NCI-H2081 (cell line): ENCODE results near the gene ANKRD35.
"Not testable (repeated sequence)": the region's sequence is repeated elsewhere in the genome, so short reads cannot be mapped to it uniquely, and the experiment has no call there.

ENCODE experiments used
- DNase-seq, 2 experiments: peaks; one replicate each; lab custom pipeline; 2025; lab: John Stamatoyannopoulos, UW

ANKRD35 gene

DNA sequence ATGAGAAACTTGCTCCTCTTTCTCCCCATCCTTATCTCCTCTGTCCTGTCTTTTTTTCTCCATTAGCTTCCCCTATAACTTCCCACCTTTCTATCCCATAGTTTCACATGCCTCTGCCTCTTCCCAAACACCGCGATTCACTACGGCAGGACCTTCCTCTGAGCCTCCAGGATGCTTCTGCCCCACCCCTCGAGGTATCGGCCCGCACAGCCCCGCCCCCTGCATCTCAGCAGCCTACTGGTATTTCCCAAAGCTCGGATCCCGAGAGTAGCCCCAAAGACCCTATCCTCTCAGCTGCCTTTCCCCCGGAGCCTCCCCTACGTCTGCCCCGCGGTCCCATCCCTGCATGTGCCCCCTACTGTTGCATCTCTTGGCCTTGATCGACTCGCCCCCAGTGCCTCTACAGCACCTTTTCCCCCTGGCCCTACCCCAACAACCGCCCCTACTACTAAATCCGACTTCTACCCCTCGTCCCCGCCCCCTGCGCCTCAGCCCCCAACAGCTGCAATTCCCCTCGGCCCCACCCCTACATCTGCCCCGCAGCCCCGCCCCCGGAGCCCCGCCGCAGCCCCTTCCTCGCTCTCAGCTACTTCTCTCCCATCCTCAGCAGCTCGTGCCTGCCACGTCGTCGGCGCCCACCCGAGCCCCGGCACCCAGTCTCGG, 27.3 kb downstream of the ANKRD35 start:
- peak in 1 of 2 experiments; percentile 57 for DNase-seq

DNA sequence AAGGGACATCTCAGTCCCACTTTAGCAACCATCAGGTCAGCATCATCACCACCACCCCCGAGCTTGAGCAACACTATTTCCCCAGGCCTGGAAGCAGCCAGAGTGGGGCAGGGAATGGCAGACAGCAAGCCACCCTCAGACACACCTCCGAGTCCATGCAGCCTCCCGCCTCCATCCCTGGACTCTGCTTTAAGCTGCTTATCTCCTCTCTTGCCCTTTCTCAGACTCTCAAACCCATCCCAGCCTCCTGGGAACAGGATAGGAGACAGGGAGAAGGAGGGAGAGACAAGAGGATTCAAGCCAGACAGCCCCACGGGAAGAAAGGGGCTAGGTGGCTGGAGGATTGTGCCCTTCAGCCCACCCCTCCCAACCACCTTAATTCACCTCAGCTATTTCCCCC, 28.5 kb downstream of the ANKRD35 start:
- no peak for DNase-seq

DNA sequence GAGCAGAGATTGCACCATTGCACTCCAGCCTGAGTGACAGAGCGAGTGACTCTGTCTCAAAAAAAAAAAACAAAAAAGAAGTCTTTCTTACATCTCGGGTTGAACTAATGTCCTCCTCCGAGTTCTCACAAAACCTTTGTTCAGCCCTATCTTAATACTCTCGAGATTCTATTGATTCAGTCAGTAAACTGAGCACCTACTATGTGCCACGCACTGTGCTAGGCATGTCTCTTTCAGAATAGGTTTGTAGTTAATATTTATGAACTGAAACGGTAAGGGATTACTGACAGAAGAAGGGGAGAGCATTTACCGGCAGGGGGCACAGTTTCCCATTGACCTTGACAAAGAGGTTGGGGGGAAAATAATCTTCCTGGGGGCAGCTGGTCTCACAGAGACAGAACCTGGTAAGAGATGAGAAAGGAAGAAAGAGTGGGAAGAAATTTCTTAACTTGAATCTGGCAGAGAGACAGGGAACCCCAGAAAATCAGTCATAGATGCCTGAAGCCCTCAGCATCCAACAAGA, 30.2 kb downstream of the ANKRD35 start:
- no peak for DNase-seq

DNA sequence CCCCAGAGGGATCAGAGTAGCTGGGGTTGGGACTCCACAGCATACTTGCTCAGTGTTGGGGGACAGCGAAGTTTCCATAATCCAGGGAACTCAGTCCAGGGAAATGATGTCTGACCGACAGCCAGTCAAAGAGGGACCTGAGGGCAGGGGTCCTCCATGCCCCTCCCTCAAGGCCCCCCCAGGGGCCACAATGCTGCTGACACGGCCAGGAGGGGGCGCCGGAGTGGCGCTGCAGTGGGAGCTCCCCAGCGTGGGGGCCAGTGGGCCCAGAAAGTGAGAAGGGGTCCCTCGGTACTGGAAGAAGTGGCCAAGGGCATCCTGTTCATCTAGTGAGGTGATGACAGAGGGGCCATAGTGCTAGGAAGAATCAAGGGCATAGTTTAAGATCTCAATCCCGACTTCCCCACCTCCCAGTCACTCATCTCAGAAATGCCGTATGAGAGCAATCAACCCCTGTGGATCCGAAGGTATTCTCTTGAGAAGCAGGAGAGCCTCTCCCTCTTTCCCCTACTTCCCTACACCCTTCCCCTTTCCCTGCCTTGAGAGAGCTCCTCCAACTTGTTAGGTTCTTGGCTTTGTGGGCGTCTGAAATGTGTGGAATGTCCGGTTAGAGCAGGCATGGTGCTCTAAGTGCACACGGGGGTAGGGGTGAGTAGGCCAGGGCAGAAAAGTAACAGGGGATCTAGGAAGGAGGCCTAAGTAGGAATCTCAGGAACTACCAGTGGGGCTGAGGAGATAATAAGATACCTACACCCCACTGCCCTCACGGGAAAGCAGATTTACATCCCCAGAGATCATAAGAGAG, 36.1 kb downstream of the ANKRD35 start:
- no peak for DNase-seq

DNA sequence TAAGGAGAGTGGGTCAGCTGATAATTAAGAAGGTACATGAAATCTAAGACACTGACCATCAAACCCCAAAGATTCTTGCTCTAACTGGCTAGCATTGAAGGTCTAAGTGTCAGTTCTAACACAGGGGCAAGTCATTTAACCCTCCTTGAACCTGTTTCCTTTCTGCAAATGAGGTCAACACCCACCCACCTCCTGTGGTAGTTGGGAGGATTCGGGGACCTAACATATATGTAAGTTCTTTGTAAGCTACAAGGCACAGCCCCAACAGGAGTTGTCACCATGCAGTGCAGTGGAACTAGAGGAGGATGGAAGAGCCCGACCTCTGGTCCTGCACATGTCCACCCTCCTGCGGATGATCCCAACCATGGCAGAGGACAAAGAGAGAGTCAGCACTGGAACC, 37.8 kb downstream of the ANKRD35 start:
- DNase-seq, result no peak

DNA sequence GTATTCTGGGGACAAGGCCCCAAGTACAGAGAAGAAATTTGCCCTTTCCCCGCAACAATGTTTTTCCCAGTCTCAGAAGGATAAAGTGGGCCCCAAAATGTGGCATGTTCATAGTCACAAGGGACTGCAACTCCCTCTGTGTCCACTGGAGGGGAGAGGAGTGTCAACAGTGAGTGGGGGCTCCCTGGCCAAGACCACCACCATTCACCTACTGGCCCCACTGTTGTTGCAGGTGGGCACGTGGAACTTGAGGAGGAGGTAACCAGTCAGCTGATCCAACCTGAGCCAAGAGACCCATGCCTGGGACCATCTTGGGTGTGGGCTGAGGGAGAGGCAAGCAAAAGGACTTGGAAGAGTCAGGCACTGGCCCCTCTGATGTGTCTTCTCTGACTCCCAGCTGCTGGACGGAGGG, 39.5 kb downstream of the ANKRD35 start:
- peak; percentile 32 to 58 for DNase-seq

DNA sequence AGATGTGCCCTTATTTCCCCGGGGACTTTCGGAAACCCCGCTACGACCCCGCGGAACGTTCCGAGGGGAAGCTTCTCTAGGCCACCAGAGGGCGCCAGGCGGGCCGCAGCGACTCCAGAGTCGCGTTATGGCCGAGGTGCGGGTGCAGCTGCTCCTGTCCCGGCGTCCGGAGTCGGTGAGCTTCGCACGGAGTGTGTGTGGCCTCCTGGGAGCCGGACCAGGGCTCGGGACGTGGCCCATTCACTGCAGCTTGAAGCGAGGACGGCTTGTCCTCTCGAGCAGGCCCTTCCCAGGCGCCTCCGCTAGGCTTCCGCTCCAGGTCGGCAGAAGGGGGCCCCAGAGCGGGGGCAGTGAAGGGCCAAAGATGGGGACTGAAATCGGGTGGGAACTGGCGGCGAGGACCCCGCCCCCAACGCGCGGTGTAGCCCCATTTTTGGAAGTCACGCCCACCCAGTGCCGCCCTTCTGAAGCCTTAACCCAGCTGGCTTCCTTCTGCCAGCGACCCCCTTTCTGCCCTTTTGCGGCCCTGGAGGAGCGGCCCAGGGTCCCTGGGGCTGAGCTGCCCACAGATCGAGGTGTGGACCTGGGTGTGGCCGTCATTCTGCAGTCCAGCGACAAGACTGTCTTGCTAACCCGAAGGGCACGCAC, 40.0 kb downstream of the ANKRD35 start, which contains the start of gene NUDT17:
Gene NUDT17, plus strand, starts transcription at position 117 of the 648 bp plus-strand sequence. Its CDS starts 11 bp downstream, at position 128.
- DNase-seq, result peak; percentile 86 to 87

DNA sequence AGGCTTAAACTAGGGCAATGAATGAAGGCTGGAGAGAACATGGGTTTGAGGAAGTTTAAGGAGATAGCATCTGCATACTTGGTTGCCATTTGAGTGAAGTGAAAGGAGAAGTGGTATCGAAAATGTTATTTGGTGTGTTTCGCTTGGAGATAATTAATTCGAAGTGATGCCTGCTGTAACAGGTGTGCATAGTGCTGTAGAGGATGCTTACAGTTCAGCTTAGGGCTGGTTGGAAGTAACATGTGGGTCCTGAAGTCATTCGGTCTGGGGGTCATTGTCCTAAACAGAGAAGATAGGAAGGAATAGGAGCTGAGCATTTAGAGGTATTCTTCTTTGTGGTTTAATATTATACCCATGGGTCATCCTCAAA, 40.5 kb downstream of the ANKRD35 start:
- DNase-seq, result peak in 1 of 2 experiments; percentile 66

DNA sequence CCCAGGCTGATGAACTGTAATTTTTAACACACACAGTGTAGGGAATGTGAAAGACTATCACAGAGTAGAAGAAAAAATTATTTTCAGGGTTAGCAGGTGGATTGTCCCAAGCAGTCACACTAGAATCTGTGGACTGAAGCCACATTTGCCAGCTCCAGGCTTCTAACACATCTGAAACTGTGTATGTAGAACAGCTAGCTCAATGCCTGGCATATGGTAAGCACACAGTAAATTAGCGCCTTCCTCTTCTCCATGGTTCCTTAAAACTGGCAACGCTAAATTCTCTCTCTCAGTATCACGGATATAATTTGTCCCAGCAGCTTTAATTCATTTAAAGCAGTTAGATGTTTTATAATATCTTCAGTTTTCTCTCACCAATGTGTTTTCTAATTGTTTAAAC, 42.6 kb downstream of the ANKRD35 start:
- DNase-seq, result no peak

DNA sequence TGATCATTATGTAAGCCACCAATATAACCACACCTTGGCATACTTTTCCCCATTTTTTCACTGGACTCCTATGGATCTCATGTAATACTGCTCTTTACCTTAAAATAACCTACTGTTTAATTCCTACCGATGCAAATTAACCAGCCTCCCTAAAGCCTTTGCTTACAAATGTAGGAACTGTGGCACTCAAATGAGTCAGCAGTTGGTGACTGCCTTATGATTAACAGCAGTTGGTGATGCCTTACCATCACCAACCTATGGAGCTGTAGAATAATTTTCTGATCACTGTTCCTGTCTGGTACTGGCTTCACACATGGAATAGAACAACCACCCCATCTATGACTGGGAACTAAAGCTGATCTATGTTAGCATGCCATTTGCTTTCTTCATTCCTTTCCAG, 48.0 kb downstream of the ANKRD35 start:
- DNase-seq, result no peak

DNA sequence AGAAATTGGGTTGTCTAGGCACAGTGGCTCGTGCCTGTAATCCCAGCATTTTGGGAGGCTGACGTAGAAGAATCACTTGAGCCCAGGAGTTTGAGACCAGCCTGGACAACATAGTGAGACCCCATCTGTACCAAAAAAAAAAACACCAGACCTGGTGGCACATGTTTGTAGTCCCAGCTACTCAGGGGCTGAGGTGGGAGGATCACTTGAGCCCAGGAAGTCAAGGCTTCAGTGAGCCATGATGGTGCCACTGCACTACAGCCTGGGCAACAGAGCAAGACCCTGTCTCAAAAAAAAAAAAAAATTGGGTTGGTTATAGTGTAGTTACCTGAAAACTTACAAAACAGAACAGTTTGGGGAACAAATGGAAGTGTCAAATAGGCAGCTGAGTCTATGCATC, 54.9 kb downstream of the ANKRD35 start:
- not testable (repeated sequence) for DNase-seq

DNA sequence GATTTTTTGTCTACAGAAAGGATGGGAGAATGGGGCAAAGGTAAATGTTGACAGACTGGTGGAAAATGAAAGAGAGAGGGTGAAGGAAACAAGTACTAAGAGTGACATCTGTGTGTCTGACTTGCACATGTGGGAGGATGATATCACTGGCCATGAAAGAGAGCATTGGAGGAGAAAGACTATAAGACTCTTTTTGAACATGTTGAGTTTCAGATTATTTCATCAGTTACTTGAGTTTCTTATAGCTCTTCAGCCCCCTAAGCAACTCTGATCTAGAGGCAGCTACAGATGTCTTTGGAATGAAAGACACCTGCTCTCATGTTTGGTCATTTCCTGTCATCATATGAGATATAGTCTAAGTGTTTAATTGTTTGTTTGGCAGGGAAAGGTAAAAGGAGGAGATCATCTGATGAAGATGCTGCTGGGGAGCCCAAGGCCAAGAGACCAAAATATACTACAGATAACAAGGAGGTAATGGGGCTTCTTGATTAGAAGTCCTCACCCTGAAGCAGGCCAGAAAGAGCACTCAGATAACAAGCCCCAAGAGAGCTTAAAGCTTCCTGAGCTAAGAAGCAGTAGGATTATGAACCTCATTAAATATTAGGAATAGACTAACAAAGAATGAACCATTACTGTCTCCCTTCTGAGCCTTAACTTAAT, 57.2 kb downstream of the ANKRD35 start:
- DNase-seq, result no peak

DNA sequence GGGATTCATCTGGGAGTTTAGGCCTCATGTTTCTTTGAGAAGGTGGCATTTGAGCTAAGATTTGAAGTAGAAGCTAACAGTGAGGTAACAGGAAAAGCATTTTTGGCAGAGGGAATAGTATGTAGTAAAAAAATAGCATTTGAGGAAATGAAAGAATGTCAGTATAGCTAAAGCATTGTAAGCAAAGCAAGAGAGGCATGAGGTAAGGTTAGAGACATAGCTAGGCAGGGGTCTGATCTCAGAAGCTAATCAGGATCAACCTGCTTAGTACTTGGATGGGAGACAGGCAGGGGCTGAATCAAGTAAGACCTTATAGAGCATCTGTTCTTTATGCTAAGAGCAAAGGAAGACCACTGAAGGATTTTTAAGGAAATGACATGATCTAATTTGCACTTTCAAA, 57.7 kb downstream of the ANKRD35 start:
- no peak for DNase-seq

DNA sequence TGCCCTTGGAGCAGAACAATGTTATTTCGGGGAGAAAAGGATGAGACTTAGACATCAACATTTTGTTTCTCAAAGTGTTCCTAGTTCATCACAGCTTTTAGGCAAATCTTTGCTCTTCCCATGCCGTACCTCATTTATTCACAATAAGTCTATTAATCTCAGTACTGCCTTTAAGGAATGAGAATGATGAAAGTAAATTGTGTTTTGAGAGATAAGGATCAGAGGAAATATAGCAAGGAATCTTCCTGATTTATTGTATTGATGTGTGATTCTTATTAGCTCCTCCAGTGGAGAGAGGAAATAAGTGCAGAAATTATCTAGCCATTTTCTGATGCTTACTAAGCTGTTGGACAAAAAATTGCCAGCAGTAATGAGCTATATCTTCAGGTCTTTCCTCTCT, 59.6 kb downstream of the ANKRD35 start:
- DNase-seq, result no peak

DNA sequence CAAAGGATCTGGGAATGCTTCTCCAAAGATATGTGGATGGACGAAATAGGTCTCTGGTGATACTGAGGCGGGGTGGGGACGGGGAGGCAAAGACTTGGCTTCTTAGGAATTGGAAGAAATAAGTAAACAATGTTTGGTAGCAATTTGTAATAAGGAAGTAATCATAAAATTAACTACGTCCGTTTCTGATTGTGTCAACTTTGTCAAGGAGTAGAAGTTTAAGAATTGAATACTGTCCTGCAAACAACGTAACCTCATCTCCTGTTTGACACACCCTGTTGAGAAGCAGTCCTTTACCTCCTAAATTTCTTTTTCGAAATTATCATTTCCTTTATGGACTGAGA, 61.2 kb downstream of the ANKRD35 start:
- DNase-seq, result peak in 1 of 2 experiments; percentile 21

DNA sequence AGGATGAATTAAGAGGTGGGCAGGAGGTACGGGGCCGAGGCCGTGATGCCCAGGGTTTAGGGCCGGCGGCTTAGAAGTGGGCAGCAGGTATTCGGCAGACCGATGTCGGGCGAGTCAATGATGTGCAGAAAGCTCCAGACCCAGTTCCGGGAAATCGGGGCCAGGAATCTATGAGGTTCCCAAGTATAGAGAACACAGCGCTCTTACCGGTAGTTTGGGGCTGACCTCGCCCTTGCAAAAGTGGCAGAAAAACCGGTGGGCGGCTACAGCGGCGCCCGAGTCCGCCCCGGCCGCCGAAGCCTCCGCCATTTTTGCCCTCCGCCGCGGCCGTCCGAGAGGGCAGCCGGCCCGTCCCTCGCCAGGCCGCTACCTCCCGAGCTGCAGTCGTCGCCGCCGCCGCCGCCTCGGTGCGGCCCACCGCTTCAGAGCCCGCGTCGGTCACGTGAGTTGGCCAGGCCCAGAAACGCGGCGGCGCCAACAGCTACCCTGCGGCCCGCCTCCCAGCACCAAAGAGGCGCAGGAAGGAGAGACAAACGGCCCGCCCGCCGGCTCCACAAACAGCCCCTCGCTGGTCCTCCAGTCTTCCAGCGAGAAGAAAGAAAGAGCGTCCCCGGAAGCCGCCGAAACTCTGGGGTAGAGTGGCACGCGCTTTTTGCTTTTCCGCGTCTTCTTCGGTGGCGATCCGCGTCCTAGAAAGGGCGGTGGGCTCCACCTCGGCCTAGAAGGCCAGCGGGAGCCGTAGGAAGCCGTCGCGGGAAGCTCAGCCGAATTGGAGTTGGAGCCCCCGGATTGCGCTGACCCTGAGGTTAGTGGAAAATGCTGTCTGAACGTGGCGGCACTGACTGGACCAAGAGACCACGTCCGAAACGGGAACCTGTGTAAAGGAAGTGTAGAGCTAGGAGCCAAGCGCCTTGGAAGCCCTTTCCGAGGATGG, 61.8 kb downstream of the ANKRD35 start, which contains the start of the genes POLR3C and RNF115:
Gene POLR3C, plus strand, starts transcription at position 636 of the 934 bp plus-strand sequence. CDS start 1,577 bp downstream, outside the sequence.
Gene RNF115, minus strand, starts transcription at position 531 of the 934 bp plus-strand sequence. Its CDS starts 222 bp downstream, at position 309.
- peak; percentile 96 to 97 for DNase-seq

DNA sequence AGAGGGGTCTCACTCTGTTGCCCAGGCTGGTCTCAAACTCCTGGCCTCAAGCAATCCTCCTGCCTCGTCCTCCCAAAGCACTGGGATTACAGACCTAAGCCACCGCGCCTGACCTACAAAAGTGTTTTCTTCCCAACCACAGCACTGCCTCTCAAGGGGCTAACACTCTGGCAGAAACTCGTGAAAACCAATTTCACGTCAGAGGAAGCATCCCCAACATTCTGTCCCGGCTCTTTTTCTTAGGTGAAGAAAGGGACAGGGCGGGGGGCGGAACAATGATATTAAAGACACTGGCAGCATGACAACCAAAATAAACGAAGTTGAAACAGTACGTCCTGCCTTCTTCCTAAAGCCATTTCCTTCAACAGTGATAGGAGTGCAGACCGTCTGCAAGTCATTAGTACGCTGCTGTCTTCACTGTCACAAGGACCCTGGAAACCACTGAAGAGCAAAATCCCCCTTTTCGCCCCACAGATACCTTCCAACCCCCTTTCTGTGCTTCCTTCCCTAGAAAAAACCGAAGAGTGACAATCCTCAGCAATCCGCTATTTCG, 62.8 kb downstream of the ANKRD35 start:
- DNase-seq, result not testable (repeated sequence)

DNA sequence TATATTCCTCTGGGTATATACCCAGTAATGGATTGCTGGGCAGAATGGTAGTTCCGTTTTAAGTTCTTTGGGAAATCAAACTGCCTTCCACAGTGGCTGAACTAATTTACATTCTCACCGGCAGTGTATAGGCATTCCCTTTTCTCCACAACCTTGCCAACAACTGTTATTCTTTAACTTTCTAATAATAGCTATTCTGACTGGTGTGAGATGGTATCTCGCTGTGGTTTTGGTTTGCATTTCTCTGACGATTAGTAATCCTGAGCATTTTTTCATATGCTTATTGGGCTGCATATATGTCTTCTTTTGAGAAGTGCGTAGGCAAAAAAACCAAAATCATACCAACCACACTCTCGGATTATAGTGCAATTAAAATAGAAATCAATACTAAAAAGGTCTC, 67.6 kb downstream of the ANKRD35 start:
- not testable (repeated sequence) for DNase-seq
